IMR-90 (cell line): ENCODE results near the gene HOXC6. TPM values are rescaled to one million over a fixed set of nuclear protein-coding genes. Genes with fewer than 3 reads are reported as not detected.

Source experiments
- ATAC-seq: fragments of 200-7000 bp; cut with Tn5 transposase; 2 replicates; pipeline ENCODE4 v1.9.1; 2020; ENCODE audit warnings: low read depth, mild to moderate bottlenecking, moderate library complexity
- BruUV-seq: library from RNA; stranded (reverse); fragments of 400-500 nt; replicated peaks from 2 replicates; lab custom pipeline; 2021; lab: Mats Ljungman, UMichigan
- CTCF ChIA-PET: fragments of 300-600 bp; formaldehyde crosslinking; extraction: SDS; loops from one replicate; lab custom pipeline; 2021; ENCODE audit warnings: antibody characterized with exemption; lab: Yijun Ruan, JAX
- POLR2A ChIA-PET: fragments of 300-600 bp; sonication (Branson Sonifier 250); formaldehyde crosslinking; loops from one replicate; lab custom pipeline; 2022; ENCODE audit warnings: antibody characterized with exemption; ENCODE audit not compliant: unreplicated experiment; lab: Charles Lee
- DNase-seq: peaks from one replicate; pipeline ENCODE4 v3.0.0; 2013
- H2AFZ ChIP-seq: replicated peaks from 2 replicates; pipeline ENCODE3; 2013; ENCODE audit warnings: low read length, mild to moderate bottlenecking; ENCODE audit not compliant: poor library complexity
- H2AK5ac ChIP-seq: 2 replicates; pipeline ENCODE4 v1.6.1; 2013; ENCODE audit warnings: low read depth, low read length, inconsistent platforms
- H2AK9ac ChIP-seq: replicated peaks from 2 replicates; pipeline ENCODE3; 2013; ENCODE audit warnings: mild to moderate bottlenecking, low read depth, low read length, moderate library complexity; ENCODE audit not compliant: poor library complexity
- H2BK120ac ChIP-seq: 2 replicates; pipeline ENCODE4 v1.6.1; 2013; ENCODE audit warnings: low read depth, low read length, inconsistent platforms
- H2BK15ac ChIP-seq: 3 replicates; pipeline ENCODE4 v1.6.1; 2013; ENCODE audit warnings: low read depth, low read length, inconsistent platforms
- H2BK20ac ChIP-seq: 2 replicates; pipeline ENCODE4 v1.6.1; 2013; ENCODE audit warnings: low read depth, mild to moderate bottlenecking, inconsistent platforms, low read length, moderate library complexity
- H2BK5ac ChIP-seq: 2 replicates; pipeline ENCODE4 v1.6.1; 2013; ENCODE audit warnings: mild to moderate bottlenecking, low read depth, low read length, inconsistent platforms; ENCODE audit not compliant: poor library complexity, severe bottlenecking
- H3K14ac ChIP-seq: replicated peaks from 2 replicates; pipeline ENCODE4 v1.6.1; 2013; ENCODE audit warnings: low read depth, low read length, inconsistent platforms
- H3K18ac ChIP-seq: 2 replicates; pipeline ENCODE4 v1.6.1; 2013; ENCODE audit warnings: low read depth, low read length, control low read depth
- H3K23ac ChIP-seq: 2 replicates; pipeline ENCODE4 v1.6.1; 2013; ENCODE audit warnings: low read depth, low read length, inconsistent platforms
- H3K27ac ChIP-seq: 2 replicates; pipeline ENCODE4 v1.5.1; 2013; ENCODE audit warnings: mild to moderate bottlenecking, control low read depth, low read length; ENCODE audit not compliant: insufficient read depth
- H3K27me3 ChIP-seq: 2 replicates; pipeline ENCODE4 v1.6.1; 2013; ENCODE audit warnings: low read length; ENCODE audit not compliant: control insufficient read depth, insufficient read depth
- H3K36me3 ChIP-seq: 2 replicates; pipeline ENCODE4 v1.6.1; 2013; ENCODE audit warnings: low read length, mixed read lengths; ENCODE audit not compliant: control insufficient read depth, insufficient read depth
- H3K4ac ChIP-seq: 2 replicates; pipeline ENCODE4 v1.6.1; 2013; ENCODE audit warnings: low read depth, low read length, inconsistent platforms
- H3K4me1 ChIP-seq: 2 replicates; pipeline ENCODE4 v1.6.1; 2013; ENCODE audit warnings: low read length, mixed read lengths; ENCODE audit not compliant: control insufficient read depth, insufficient read depth
- H3K4me2 ChIP-seq: 2 replicates; pipeline ENCODE4 v1.6.1; 2013; ENCODE audit warnings: low read depth, mild to moderate bottlenecking, control low read depth, low read length, moderate library complexity
- H3K4me3 ChIP-seq: 2 replicates; pipeline ENCODE4 v1.5.1; 2013; ENCODE audit warnings: low read depth, mild to moderate bottlenecking, control low read depth, low read length, moderate library complexity; ENCODE audit not compliant: insufficient read depth
- H3K56ac ChIP-seq: 2 replicates; pipeline ENCODE4 v1.6.1; 2013; ENCODE audit warnings: low read length, inconsistent platforms; ENCODE audit not compliant: insufficient read depth; ENCODE audit errors: extremely low read depth
- H3K79me1 ChIP-seq, 2 experiments: 2 replicates each; pipeline ENCODE4 v1.6.1; 2013; ENCODE audit warnings: low read length in 2 of 2, inconsistent platforms in 1 of 2, low read depth in 1 of 2
- H3K9ac ChIP-seq: 2 replicates; pipeline ENCODE4 v1.6.1; 2013; ENCODE audit warnings: low read depth, low read length, control low read depth
- H3K9me1 ChIP-seq: 2 replicates; pipeline ENCODE4 v1.6.1; 2013; ENCODE audit warnings: low read length, inconsistent platforms; ENCODE audit not compliant: insufficient read depth
- H3K9me3 ChIP-seq: 2 replicates; pipeline ENCODE4 v1.6.1; 2013; ENCODE audit warnings: low read length; ENCODE audit not compliant: control insufficient read depth, insufficient read depth
- H4K20me1 ChIP-seq: 2 replicates; pipeline ENCODE4 v1.6.1; 2013; ENCODE audit warnings: low read length, inconsistent platforms; ENCODE audit not compliant: insufficient read depth
- H4K5ac ChIP-seq: 2 replicates; pipeline ENCODE4 v1.6.1; 2013; ENCODE audit warnings: mild to moderate bottlenecking, low read depth, low read length, control low read depth
- H4K8ac ChIP-seq, 2 experiments: 2 replicates each; pipeline ENCODE4 v1.6.1; 2013; ENCODE audit warnings: low read depth in 2 of 2, low read length in 2 of 2, control low read depth in 1 of 2, inconsistent platforms in 1 of 2
- H4K91ac ChIP-seq: 2 replicates; pipeline ENCODE4 v1.6.1; 2013; ENCODE audit warnings: low read depth, low read length, inconsistent platforms; ENCODE audit not compliant: insufficient read depth
- BHLHE40 ChIP-seq: fragments of 150-350 bp; IDR thresholded peaks from 2 replicates; pipeline ENCODE4 v1.6.1; 2016; ENCODE audit warnings: mild to moderate bottlenecking, low read depth, low read length
- CHD1 ChIP-seq: IDR thresholded peaks from 2 replicates; pipeline ENCODE4 v1.6.1; 2012; ENCODE audit warnings: low read depth, low read length, improper control_type of control experiment
- FOS ChIP-seq: fragments of 150-350 bp; IDR thresholded peaks from 2 replicates; pipeline ENCODE4 v1.6.1; 2016; ENCODE audit warnings: low read depth, low read length
- MAFK ChIP-seq: IDR thresholded peaks from 2 replicates; pipeline ENCODE4 v1.6.1; 2012; ENCODE audit warnings: low read depth, low read length, improper control_type of control experiment
- MAZ ChIP-seq: IDR thresholded peaks from 2 replicates; pipeline ENCODE4 v1.6.1; 2012; ENCODE audit warnings: low read depth, mild to moderate bottlenecking, low read length, improper control_type of control experiment, moderate library complexity, borderline replicate concordance
- MXI1 ChIP-seq: IDR thresholded peaks from 2 replicates; pipeline ENCODE4 v1.6.1; 2012; ENCODE audit warnings: low read depth, mild to moderate bottlenecking, low read length, moderate library complexity, borderline replicate concordance
- POLR2A ChIP-seq: IDR thresholded peaks from 2 replicates; pipeline ENCODE4 v1.6.1; 2012; ENCODE audit warnings: mild to moderate bottlenecking, low read depth, low read length
- RAD21 ChIP-seq: IDR thresholded peaks from 2 replicates; pipeline ENCODE4 v1.6.1; 2012; ENCODE audit warnings: low read length, improper control_type of control experiment
- WGBS, 2 experiments: methylation state at CpG; one replicate each; pipeline versions ENCODE4 v1.1.5 to v1.1.7; 2013; ENCODE audit warnings: missing lambda C conversion rate in 2 of 2; ENCODE audit not compliant: insufficient read length in 1 of 2; ENCODE audit errors: extremely low coverage in 2 of 2; 5-methylcytosine and 5-hydroxymethylcytosine counted together
- dilution Hi-C: fragments of 300-500 bp; cut with HindIII; formaldehyde crosslinking; loops from one replicate; pipeline ENCODE4 v1.14.3; 2018; ENCODE audit warnings: low sequenced_read_pairs; ENCODE audit not compliant: unreplicated experiment
- in situ Hi-C: fragments of 300-500 bp; cut with MboI; formaldehyde crosslinking; loops from 3 replicates; pipeline ENCODE4 v1.14.3; 2019; ENCODE audit warnings: low sequenced_read_pairs, inconsistent platforms, mixed read lengths
- intact Hi-C: fragments of 100-400 bp; cut with micrococcal nuclease; formaldehyde crosslinking; loops from 2 replicates; pipeline ENCODE4 v1.10.0; 2022
- polyA plus RNA-seq, 3 experiments: library from polyadenylated mRNA; depleted of rRNA; stranded (reverse); fragments of >200 nt; gene quantifications; 2 replicates each; pipeline ENCODE4 v1.2.3, GENCODE V29; 2012; ENCODE audit warnings: low replicate concordance in 1 of 3
- total RNA-seq: library from RNA; depleted of rRNA; stranded (reverse); fragments of >200 nt; gene quantifications from 2 replicates; pipeline ENCODE4 v1.2.3, GENCODE V29; 2012

The HOXC6 gene
- total and polyA plus RNA-seq, 2 of the 4 experiments (the other 2 are of a cell fraction), result 1.1 TPM; not detected in 1

- TF ChIP-seq BHLHE40 (no peak), POLR2A (no peak)
Observed at GRCh38 chr12:53982648-53983567, 45.3 kb upstream of the HOXC6 start (continued).

- TF ChIP-seq MAZ (no peak), MAFK (no peak), CHD1 (no peak), MXI1 (no peak), RAD21 (no peak), POLR2A (no peak), FOS (no peak)
- no peak overlapping the region for H3K14ac ChIP-seq
- no peaks in the 10 kb centered on the region for H3K4me1 ChIP-seq
- H3K4me3 ChIP-seq, result no peak overlapping the region
- H2BK120ac ChIP-seq, result no peak overlapping the region
- peaks cover 6% of the 10 kb centered on the region for H3K9me3 ChIP-seq
- no peak overlapping the region for H2BK20ac ChIP-seq
- no peak overlapping the region for H3K4me2 ChIP-seq
- no peaks in the 10 kb centered on the region for H3K9me1 ChIP-seq
- no peak overlapping the region for H3K4ac ChIP-seq
- ATAC-seq (no peak), DNase-seq (no peak)
- no peak overlapping the region for H3K18ac ChIP-seq
- ChIA-PET POLR2A (no interaction called here), CTCF (no interaction called here)
- H4K91ac ChIP-seq, result no peak overlapping the region
- H2BK5ac ChIP-seq, result no peak overlapping the region
- no peak overlapping the region for H2AFZ ChIP-seq
- no peak overlapping the region for H3K9ac ChIP-seq
- H3K36me3 ChIP-seq, result no peaks in the 10 kb centered on the region
- no peak overlapping the region for H2AK9ac ChIP-seq
- no peak overlapping the region for H4K5ac ChIP-seq
- in situ Hi-C loops, result no loop called here
- no peaks in the 10 kb centered on the region for H4K20me1 ChIP-seq
- 0% methylated on average over 2 of the region's 17 CpGs; no CpG with 5 or more reads in 1 of the 2 experiments for WGBS, 2 experiments
- dilution Hi-C loops, result no loop called here
- H3K27me3 ChIP-seq, result peaks cover 95% of the 10 kb centered on the region
- H3K23ac ChIP-seq, result no peak overlapping the region
- H3K56ac ChIP-seq, result no peak overlapping the region
- no peak overlapping the region for H4K8ac ChIP-seq
- H2AK5ac ChIP-seq, result no peak overlapping the region
- H3K79me1 ChIP-seq, result no peaks in the 10 kb centered on the region
- BruUV-seq, result no TSS peak
- H2BK15ac ChIP-seq, result no peak overlapping the region
- H3K27ac ChIP-seq, result no peak overlapping the region
- intact Hi-C loops, result no loop called here
Observed at GRCh38 chr12:53983568-53983949, 44.7 kb upstream of the HOXC6 start.
